GM18526 (cell line): ENCODE measurements around the gene LRBA.

ENCODE experiments used
- POLR2A ChIP-seq: IDR thresholded peaks from 3 replicates; pipeline ENCODE4 v1.6.1; 2011; ENCODE audit not compliant: insufficient read length; ENCODE audit errors: extremely low read depth

Gene LRBA

GRCh38 chr4:150938873-150939499 is 76.1 kb downstream of the LRBA start:
- TF ChIP-seq POLR2A, result no peak

GRCh38 chr4:150938417-150938816 is 76.7 kb downstream of the LRBA start:
- TF ChIP-seq POLR2A, result no peak

- no peak for TF ChIP-seq POLR2A
Observed at GRCh38 chr4:150934022-150934421, 81.1 kb downstream of the LRBA start.

GRCh38 chr4:150931796-150932195 is 83.3 kb downstream of the LRBA start:
- TF ChIP-seq POLR2A, result no peak

GRCh38 chr4:150931005-150931404 is 84.1 kb downstream of the LRBA start:
- no peak for TF ChIP-seq POLR2A

GRCh38 chr4:150923945-150924344 is 91.1 kb downstream of the LRBA start:
- TF ChIP-seq POLR2A, result no peak

GRCh38 chr4:150911326-150911725 is 103.8 kb downstream of the LRBA start:
- TF ChIP-seq POLR2A, result no peak

GRCh38 chr4:150909116-150909515 is 106.0 kb downstream of the LRBA start:
- no peak for TF ChIP-seq POLR2A

- TF ChIP-seq POLR2A, result no peak
Observed at GRCh38 chr4:150906987-150907633, 108.0 kb downstream of the LRBA start.

- TF ChIP-seq POLR2A, result no peak
Observed at GRCh38 chr4:150904671-150905070, 110.4 kb downstream of the LRBA start.

GRCh38 chr4:150903603-150904002 is 111.5 kb downstream of the LRBA start:
- TF ChIP-seq POLR2A, result no peak

- no peak for TF ChIP-seq POLR2A
Observed at GRCh38 chr4:150896497-150896896, 118.6 kb downstream of the LRBA start.

- no peak for TF ChIP-seq POLR2A
Observed at GRCh38 chr4:150890246-150890645, 124.8 kb downstream of the LRBA start.

GRCh38 chr4:150889306-150889705 is 125.8 kb downstream of the LRBA start:
- no peak for TF ChIP-seq POLR2A

- no peak for TF ChIP-seq POLR2A
Observed at GRCh38 chr4:150888625-150889024, 126.5 kb downstream of the LRBA start.

GRCh38 chr4:150888217-150888616 is 126.9 kb downstream of the LRBA start:
- no peak for TF ChIP-seq POLR2A

GRCh38 chr4:150886597-150886996 is 128.5 kb downstream of the LRBA start:
- no peak for TF ChIP-seq POLR2A
